NT2/D1 (cell line): ENCODE data around the gene PCSK2.

Experiments used
- SUZ12 ChIP-seq: IDR thresholded peaks from 2 replicates; pipeline ENCODE4 v1.6.1; 2011; ENCODE audit not compliant: insufficient read length, insufficient read depth; ENCODE audit errors: extremely low read depth
- YY1 ChIP-seq: IDR thresholded peaks from 2 replicates; pipeline ENCODE4 v1.6.1; 2011; ENCODE audit not compliant: insufficient read length, insufficient read depth

DNA sequence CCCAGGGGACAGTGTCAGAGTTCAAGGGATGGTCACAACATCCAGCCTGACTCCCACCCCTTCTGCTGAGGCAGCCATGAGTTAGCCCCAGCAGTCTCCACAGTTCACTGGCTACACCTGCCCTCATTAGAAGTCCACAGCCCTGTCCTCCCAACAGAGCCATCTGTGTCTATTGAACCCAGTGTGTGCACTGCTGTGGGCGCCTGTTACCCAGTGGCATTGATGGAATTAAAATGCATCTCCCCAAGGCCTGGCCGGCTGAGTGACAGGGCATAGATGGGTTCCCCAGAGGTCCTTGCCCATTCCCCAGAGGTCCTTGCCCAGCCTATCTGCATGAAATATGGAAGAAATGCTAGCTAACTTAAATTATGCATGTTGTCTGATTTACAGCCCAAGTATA is 73.3 kb downstream of the PCSK2 start:
- TF ChIP-seq SUZ12 (no peak), YY1 (no peak)
